PC-3 (cell line): Measurements from ENCODE around the gene GNRHR.
A peak's percentile ranks its signal among the peaks of the same experiment; 100 is the strongest.

Experiments
- EZH2 ChIP-seq: fragments of 300-600 bp; sonication (generic); IDR thresholded peaks from one replicate; pipeline ENCODE4 v1.6.1; 2017; ENCODE audit warnings: antibody characterized with exemption, mild to moderate bottlenecking, low read length; ENCODE audit not compliant: unreplicated experiment
- TF ChIP-seq, protein P1 (sequence below): fragments of 300-600 bp; sonication (generic); conservative IDR thresholded peaks from 2 replicates; pipeline ENCODE4 v1.5.1; 2017; ENCODE audit warnings: antibody characterized with exemption, low read depth, mild to moderate bottlenecking, low read length

- TF ChIP-seq, protein P1, sequence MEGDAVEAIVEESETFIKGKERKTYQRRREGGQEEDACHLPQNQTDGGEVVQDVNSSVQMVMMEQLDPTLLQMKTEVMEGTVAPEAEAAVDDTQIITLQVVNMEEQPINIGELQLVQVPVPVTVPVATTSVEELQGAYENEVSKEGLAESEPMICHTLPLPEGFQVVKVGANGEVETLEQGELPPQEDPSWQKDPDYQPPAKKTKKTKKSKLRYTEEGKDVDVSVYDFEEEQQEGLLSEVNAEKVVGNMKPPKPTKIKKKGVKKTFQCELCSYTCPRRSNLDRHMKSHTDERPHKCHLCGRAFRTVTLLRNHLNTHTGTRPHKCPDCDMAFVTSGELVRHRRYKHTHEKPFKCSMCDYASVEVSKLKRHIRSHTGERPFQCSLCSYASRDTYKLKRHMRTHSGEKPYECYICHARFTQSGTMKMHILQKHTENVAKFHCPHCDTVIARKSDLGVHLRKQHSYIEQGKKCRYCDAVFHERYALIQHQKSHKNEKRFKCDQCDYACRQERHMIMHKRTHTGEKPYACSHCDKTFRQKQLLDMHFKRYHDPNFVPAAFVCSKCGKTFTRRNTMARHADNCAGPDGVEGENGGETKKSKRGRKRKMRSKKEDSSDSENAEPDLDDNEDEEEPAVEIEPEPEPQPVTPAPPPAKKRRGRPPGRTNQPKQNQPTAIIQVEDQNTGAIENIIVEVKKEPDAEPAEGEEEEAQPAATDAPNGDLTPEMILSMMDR, result peak; percentile 64
- no peak for TF ChIP-seq EZH2
These were observed 53.3 kb downstream of the GNRHR start, which contains the start of gene UBA6 for GRCh38 chr4:67700738-67701516.
